NCI-H2081 (cell line): ENCODE measurements around the gene NQO2.
"Not testable (repeated sequence)": the region's sequence is repeated elsewhere in the genome, so short reads cannot be mapped to it uniquely, and the experiment has no call there.

Source experiments
- DNase-seq, 2 experiments: peaks; one replicate each; lab custom pipeline; 2025; lab: John Stamatoyannopoulos, UW

NQO2 gene

GRCh38 chr6:3013901-3014674 is 14.4 kb downstream of the NQO2 start:
- DNase-seq = no peak

GRCh38 chr6:3014675-3015066 is 15.0 kb downstream of the NQO2 start:
- DNase-seq = no peak

GRCh38 chr6:3015144-3015543 is 15.4 kb downstream of the NQO2 start:
- no peak for DNase-seq

GRCh38 chr6:3016473-3017280 is 17.0 kb downstream of the NQO2 start:
- no peak for DNase-seq

- no peak for DNase-seq
Observed at GRCh38 chr6:3017304-3017703, 17.6 kb downstream of the NQO2 start.

- no peak for DNase-seq
Observed at GRCh38 chr6:3019065-3019464, 19.4 kb downstream of the NQO2 start.

GRCh38 chr6:3019749-3020320 is 20.1 kb downstream of the NQO2 start:
- DNase-seq = no peak

GRCh38 chr6:3020976-3021598 is 21.4 kb downstream of the NQO2 start:
- DNase-seq = not testable (repeated sequence)

GRCh38 chr6:3022765-3023662 is 23.3 kb downstream of the NQO2 start:
- no peak for DNase-seq

GRCh38 chr6:3023663-3024483 is 24.2 kb downstream of the NQO2 start:
- DNase-seq = no peak

GRCh38 chr6:3026791-3027626 is 27.3 kb downstream of the NQO2 start:
- no peak for DNase-seq

GRCh38 chr6:3028156-3028555 is 28.5 kb downstream of the NQO2 start:
- DNase-seq = not testable (repeated sequence)

GRCh38 chr6:3031857-3032640 is 32.4 kb downstream of the NQO2 start:
- no peak for DNase-seq

GRCh38 chr6:3032986-3033385 is 33.3 kb downstream of the NQO2 start:
- DNase-seq = no peak

- DNase-seq = no peak
Observed at GRCh38 chr6:3033652-3034051, 34.0 kb downstream of the NQO2 start.

- no peak for DNase-seq
Observed at GRCh38 chr6:3035397-3035796, 35.7 kb downstream of the NQO2 start.

- DNase-seq = no peak
Observed at GRCh38 chr6:3036861-3037637, 37.4 kb downstream of the NQO2 start.
